Measurements from ENCODE around the gene AGPS. TPM values are rescaled to one million over a fixed set of nuclear protein-coding genes. Genes with fewer than 3 reads are reported as not detected.

AGPS gene
- total and polyA plus RNA-seq, 4 donors, result 6.3 to 46.9 (median 18.3) TPM

DNA sequence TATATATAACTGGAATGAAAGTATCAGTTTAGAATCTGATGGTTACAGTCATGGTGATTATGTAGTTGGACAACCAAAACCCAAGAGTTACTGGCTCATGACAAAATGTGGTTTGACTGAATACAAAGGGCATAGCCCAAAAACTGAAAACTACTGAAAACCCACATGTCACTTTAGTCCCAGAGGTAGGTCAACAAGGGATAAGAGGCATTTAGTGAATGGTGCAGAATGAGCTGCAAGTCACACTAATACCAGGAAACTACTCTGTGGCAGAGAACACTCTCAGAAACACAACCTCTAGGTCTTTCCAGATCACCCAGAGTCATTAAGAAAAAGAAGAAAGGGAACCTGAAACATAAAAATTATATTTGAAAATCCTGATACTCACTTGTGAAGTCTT lies 154.5 kb downstream of the AGPS start:
- Histone ChIP-seq H3K36me3 (ENCODE audit: control insufficient read depth in 4 of 4, insufficient read depth in 3 of 4, low read depth in 1 of 4, low read length in 3 of 4) (no peaks in the 10 kb centered on the region), H3K27ac (ENCODE audit: low read depth in 1 of 2, low read length in 2 of 2) (no peak overlapping the region), H3K9me3 (ENCODE audit: control insufficient read depth in 4 of 4, low read length in 3 of 4) (no peaks in the 10 kb centered on the region), H3K4me3 (ENCODE audit: low read depth in 1 of 3, low read length in 3 of 3) (no peak overlapping the region), H3K4me1 (ENCODE audit: control insufficient read depth in 4 of 4, insufficient read depth in 4 of 4, low read length in 3 of 4) (peaks cover 0 to 4% (median 3%) of the 10 kb centered on the region in 4 donors), H3K27me3 (ENCODE audit: control insufficient read depth in 4 of 4, insufficient read depth in 4 of 4, low read length in 3 of 4) (no peaks in the 10 kb centered on the region), H3K9ac (ENCODE audit: low read depth in 1 of 2, low read length in 2 of 2) (no peak overlapping the region)
- DNase-seq (ENCODE audit: low spot score), result no peak
- TF ChIP-seq YY1 (IDR thresholded peaks at IDR 0.05) (no peak), RAD21 (IDR thresholded peaks at IDR 0.05) (no peak), EGR1 (IDR thresholded peaks at IDR 0.05; ENCODE audit: low read depth in 2 of 2) (no peak), TAF1 (conservative IDR thresholded peaks at IDR 0.05) (no peak), SP1 (IDR thresholded peaks at IDR 0.05) (no peak), FOXA1 (IDR thresholded peaks at IDR 0.05) (no peak), RXRA (IDR thresholded peaks at IDR 0.05) (no peak), FOXA2 (IDR thresholded peaks at IDR 0.05) (no peak), NR2F2 (IDR thresholded peaks at IDR 0.05) (no peak), HNF4A (conservative IDR thresholded peaks at IDR 0.05) (no peak), HNF4G (IDR thresholded peaks at IDR 0.05) (no peak)
- TF ChIP-seq, protein P1, sequence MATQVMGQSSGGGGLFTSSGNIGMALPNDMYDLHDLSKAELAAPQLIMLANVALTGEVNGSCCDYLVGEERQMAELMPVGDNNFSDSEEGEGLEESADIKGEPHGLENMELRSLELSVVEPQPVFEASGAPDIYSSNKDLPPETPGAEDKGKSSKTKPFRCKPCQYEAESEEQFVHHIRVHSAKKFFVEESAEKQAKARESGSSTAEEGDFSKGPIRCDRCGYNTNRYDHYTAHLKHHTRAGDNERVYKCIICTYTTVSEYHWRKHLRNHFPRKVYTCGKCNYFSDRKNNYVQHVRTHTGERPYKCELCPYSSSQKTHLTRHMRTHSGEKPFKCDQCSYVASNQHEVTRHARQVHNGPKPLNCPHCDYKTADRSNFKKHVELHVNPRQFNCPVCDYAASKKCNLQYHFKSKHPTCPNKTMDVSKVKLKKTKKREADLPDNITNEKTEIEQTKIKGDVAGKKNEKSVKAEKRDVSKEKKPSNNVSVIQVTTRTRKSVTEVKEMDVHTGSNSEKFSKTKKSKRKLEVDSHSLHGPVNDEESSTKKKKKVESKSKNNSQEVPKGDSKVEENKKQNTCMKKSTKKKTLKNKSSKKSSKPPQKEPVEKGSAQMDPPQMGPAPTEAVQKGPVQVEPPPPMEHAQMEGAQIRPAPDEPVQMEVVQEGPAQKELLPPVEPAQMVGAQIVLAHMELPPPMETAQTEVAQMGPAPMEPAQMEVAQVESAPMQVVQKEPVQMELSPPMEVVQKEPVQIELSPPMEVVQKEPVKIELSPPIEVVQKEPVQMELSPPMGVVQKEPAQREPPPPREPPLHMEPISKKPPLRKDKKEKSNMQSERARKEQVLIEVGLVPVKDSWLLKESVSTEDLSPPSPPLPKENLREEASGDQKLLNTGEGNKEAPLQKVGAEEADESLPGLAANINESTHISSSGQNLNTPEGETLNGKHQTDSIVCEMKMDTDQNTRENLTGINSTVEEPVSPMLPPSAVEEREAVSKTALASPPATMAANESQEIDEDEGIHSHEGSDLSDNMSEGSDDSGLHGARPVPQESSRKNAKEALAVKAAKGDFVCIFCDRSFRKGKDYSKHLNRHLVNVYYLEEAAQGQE (IDR thresholded peaks at IDR 0.05), result no peak
- TF ChIP-seq, protein P2, sequence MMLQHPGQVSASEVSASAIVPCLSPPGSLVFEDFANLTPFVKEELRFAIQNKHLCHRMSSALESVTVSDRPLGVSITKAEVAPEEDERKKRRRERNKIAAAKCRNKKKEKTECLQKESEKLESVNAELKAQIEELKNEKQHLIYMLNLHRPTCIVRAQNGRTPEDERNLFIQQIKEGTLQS (IDR thresholded peaks at IDR 0.05), result no peak
- TF ChIP-seq, protein P3, sequence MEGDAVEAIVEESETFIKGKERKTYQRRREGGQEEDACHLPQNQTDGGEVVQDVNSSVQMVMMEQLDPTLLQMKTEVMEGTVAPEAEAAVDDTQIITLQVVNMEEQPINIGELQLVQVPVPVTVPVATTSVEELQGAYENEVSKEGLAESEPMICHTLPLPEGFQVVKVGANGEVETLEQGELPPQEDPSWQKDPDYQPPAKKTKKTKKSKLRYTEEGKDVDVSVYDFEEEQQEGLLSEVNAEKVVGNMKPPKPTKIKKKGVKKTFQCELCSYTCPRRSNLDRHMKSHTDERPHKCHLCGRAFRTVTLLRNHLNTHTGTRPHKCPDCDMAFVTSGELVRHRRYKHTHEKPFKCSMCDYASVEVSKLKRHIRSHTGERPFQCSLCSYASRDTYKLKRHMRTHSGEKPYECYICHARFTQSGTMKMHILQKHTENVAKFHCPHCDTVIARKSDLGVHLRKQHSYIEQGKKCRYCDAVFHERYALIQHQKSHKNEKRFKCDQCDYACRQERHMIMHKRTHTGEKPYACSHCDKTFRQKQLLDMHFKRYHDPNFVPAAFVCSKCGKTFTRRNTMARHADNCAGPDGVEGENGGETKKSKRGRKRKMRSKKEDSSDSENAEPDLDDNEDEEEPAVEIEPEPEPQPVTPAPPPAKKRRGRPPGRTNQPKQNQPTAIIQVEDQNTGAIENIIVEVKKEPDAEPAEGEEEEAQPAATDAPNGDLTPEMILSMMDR (IDR thresholded peaks at IDR 0.05; ENCODE audit: low read depth, low read length, missing input control), result no peak

- no peak overlapping the region for H3K4me3 ChIP-seq (ENCODE audit: low read depth in 1 of 3, low read length in 3 of 3)
- 84% methylated on average over 1 of the region's 1 CpG for WGBS
Observed at GRCh38 chr2:177547772-177548171, 155.2 kb downstream of the AGPS start.

More at GRCh38 chr2:177547772-177548171, 155.2 kb downstream of the AGPS start:
- TF ChIP-seq NR2F2 (IDR thresholded peaks at IDR 0.05) (no peak), MAX (IDR thresholded peaks at IDR 0.05) (no peak), YY1 (IDR thresholded peaks at IDR 0.05) (no peak), HNF4G (IDR thresholded peaks at IDR 0.05) (no peak), EGR1 (IDR thresholded peaks at IDR 0.05; ENCODE audit: low read depth in 2 of 2) (no peak), GABPA (IDR thresholded peaks at IDR 0.05 in 1 of 2, conservative IDR thresholded peaks at IDR 0.05 in 1 of 2) (no peak), FOXA2 (IDR thresholded peaks at IDR 0.05) (no peak)
- Histone ChIP-seq H3K36me3 (ENCODE audit: control insufficient read depth in 4 of 4, insufficient read depth in 3 of 4, low read depth in 1 of 4, low read length in 3 of 4) (no peaks in the 10 kb centered on the region), H3K27me3 (ENCODE audit: control insufficient read depth in 4 of 4, insufficient read depth in 4 of 4, low read length in 3 of 4) (no peaks in the 10 kb centered on the region), H3K27ac (ENCODE audit: low read depth in 1 of 2, low read length in 2 of 2) (no peak overlapping the region), H3K4me1 (ENCODE audit: control insufficient read depth in 4 of 4, insufficient read depth in 4 of 4, low read length in 3 of 4) (peaks cover 0 to 6% (median 4%) of the 10 kb centered on the region in 4 donors), H3K9ac (ENCODE audit: low read depth in 1 of 2, low read length in 2 of 2) (no peak overlapping the region), H3K9me3 (ENCODE audit: control insufficient read depth in 4 of 4, low read length in 3 of 4) (no peaks in the 10 kb centered on the region)
- DNase-seq (ENCODE audit: low spot score), result no peak
